Liver (tissue), 9 donors: ENCODE measurements around the gene CCDC187. TPM values are rescaled to one million over a fixed set of nuclear protein-coding genes. Genes with fewer than 3 reads are reported as not detected.

Experiments
- DNase-seq: peaks from one replicate; pipeline ENCODE4 v3.0.0-alpha.2; 2017; ENCODE audit warnings: low spot score
- H3K27ac ChIP-seq, 2 donors: one replicate each; pipeline ENCODE4 v1.7.0; 2013; ENCODE audit warnings: inconsistent platforms in 2 of 2, low read length in 2 of 2, control low read depth in 1 of 2, low read depth in 1 of 2, mild to moderate bottlenecking in 1 of 2
- H3K27me3 ChIP-seq, 4 donors: one replicate each; pipeline versions ENCODE4 v1.6.1 to v1.7.0; 2013; ENCODE audit warnings: low read length in 3 of 4, inconsistent platforms in 1 of 4, mild to moderate bottlenecking in 1 of 4, moderate library complexity in 1 of 4; ENCODE audit not compliant: control insufficient read depth in 4 of 4, insufficient read depth in 4 of 4
- H3K36me3 ChIP-seq, 4 donors: one replicate each; pipeline versions ENCODE4 v1.6.1 to v1.7.0; 2013; ENCODE audit warnings: low read length in 3 of 4, mild to moderate bottlenecking in 3 of 4, low read depth in 1 of 4, moderate library complexity in 1 of 4; ENCODE audit not compliant: control insufficient read depth in 4 of 4, insufficient read depth in 3 of 4
- H3K4me1 ChIP-seq, 4 donors: one replicate each; pipeline versions ENCODE4 v1.6.1 to v1.7.0; 2013; ENCODE audit warnings: low read length in 3 of 4, mild to moderate bottlenecking in 3 of 4, moderate library complexity in 1 of 4; ENCODE audit not compliant: control insufficient read depth in 4 of 4, insufficient read depth in 4 of 4
- H3K4me3 ChIP-seq, 3 donors: one replicate each; pipeline versions ENCODE4 v1.6.1 to v1.7.0; 2013; ENCODE audit warnings: low read length in 3 of 3, control low read depth in 1 of 3, low read depth in 1 of 3, mild to moderate bottlenecking in 1 of 3
- H3K9ac ChIP-seq, 2 donors: one replicate each; pipeline ENCODE4 v1.7.0; 2013; ENCODE audit warnings: low read length in 2 of 2, mild to moderate bottlenecking in 2 of 2, moderate library complexity in 2 of 2, control low read depth in 1 of 2, low read depth in 1 of 2
- H3K9me3 ChIP-seq, 4 donors: one replicate each; pipeline versions ENCODE4 v1.6.1 to v1.7.0; 2013; ENCODE audit warnings: low read length in 3 of 4; ENCODE audit not compliant: control insufficient read depth in 4 of 4
- ATF3 ChIP-seq: IDR thresholded peaks from 2 replicates; pipeline ENCODE4 v1.6.1; 2016; ENCODE audit warnings: antibody characterized with exemption
- CTCF ChIP-seq: fragments of 150-350 bp; IDR thresholded peaks from 2 replicates; pipeline ENCODE4 v1.5.1; 2017; ENCODE audit warnings: improper control_type of control experiment, low read depth, low read length; ENCODE audit not compliant: missing input control
- EGR1 ChIP-seq, 2 donors: IDR thresholded peaks; 2 replicates each; pipeline ENCODE4 v1.6.1; 2016 to 2018; ENCODE audit warnings: antibody characterized with exemption in 2 of 2, low read depth in 2 of 2
- FOXA1 ChIP-seq: IDR thresholded peaks from 2 replicates; pipeline ENCODE4 v1.6.1; 2016; ENCODE audit warnings: antibody characterized with exemption
- FOXA2 ChIP-seq: IDR thresholded peaks from 2 replicates; pipeline ENCODE4 v1.6.1; 2016; ENCODE audit warnings: antibody characterized with exemption
- HNF4A ChIP-seq, 2 donors: conservative IDR thresholded peaks; 2 replicates each; pipeline ENCODE4 v1.6.1; 2016; ENCODE audit warnings: antibody characterized with exemption in 2 of 2, mild to moderate bottlenecking in 2 of 2
- HNF4G ChIP-seq: IDR thresholded peaks from 2 replicates; pipeline ENCODE4 v1.6.1; 2016; ENCODE audit warnings: antibody characterized with exemption
- JUND ChIP-seq, 2 donors: IDR thresholded peaks; 2 replicates each; pipeline ENCODE4 v1.6.1; 2016; ENCODE audit warnings: antibody characterized with exemption in 2 of 2
- MAX ChIP-seq: IDR thresholded peaks from 2 replicates; pipeline ENCODE4 v1.6.1; 2016; ENCODE audit warnings: antibody characterized with exemption
- NR2F2 ChIP-seq: IDR thresholded peaks from 2 replicates; pipeline ENCODE4 v1.6.1; 2016; ENCODE audit warnings: antibody characterized with exemption
- REST ChIP-seq: IDR thresholded peaks from 2 replicates; pipeline ENCODE4 v1.6.1; 2016; ENCODE audit warnings: antibody characterized with exemption, mild to moderate bottlenecking
- RXRA ChIP-seq, 2 donors: IDR thresholded peaks; 2 replicates each; pipeline ENCODE4 v1.6.1; 2017 to 2018; ENCODE audit warnings: antibody characterized with exemption in 2 of 2, mild to moderate bottlenecking in 1 of 2
- TAF1 ChIP-seq: conservative IDR thresholded peaks from 2 replicates; pipeline ENCODE4 v1.6.1; 2016; ENCODE audit warnings: antibody characterized with exemption, mild to moderate bottlenecking
- WGBS: extraction: QIAGEN DNeasy Blood & Tissue Kit; methylation state at CpG from one replicate; pipeline ENCODE4 v1.1.7; 2013; 5-methylcytosine and 5-hydroxymethylcytosine counted together
- polyA plus RNA-seq, 2 donors: library from polyadenylated mRNA; stranded (reverse) in 1 of 2; unstranded in 1 of 2; fragments of 200-250 nt in 1 of 2; fragments of >200 nt in 1 of 2; fragmentation: Nextera tagmentation in 1 of 2; extraction: Ambion mirVana in 1 of 2; gene quantifications; one replicate each; pipeline versions ENCODE4 v1.2.1 to v1.2.3, GENCODE V29; 2013 to 2015
- total RNA-seq, 2 donors: library from RNA; depleted of rRNA; stranded (reverse); fragments of >200 nt; gene quantifications; one replicate each; pipeline ENCODE4 v1.2.3, GENCODE V29; 2014
- donor health status: healthy.
- donor health status: healthy.
- donor health status: healthy.
- donor health status: healthy.
- donor health status: healthy.

The CCDC187 gene
- total and polyA plus RNA-seq, 4 donors: 0.05 TPM; not detected in 3

GRCh38 chr9:136285501-136286358, 18.2 kb downstream of the CCDC187 start:
- Histone ChIP-seq H3K4me3 (no peak overlapping the region), H3K27me3 (no peaks in the 10 kb centered on the region), H3K9me3 (no peaks in the 10 kb centered on the region), H3K36me3 (no peaks in the 10 kb centered on the region), H3K4me1 (peaks cover 0 to 5% (median 4%) of the 10 kb centered on the region in 4 donors), H3K27ac (no peak overlapping the region), H3K9ac (no peak overlapping the region)
- no peak for DNase-seq
- TF ChIP-seq RXRA (IDR thresholded peaks at IDR 0.05): no peak
- no peak for TF ChIP-seq JUND (IDR thresholded peaks at IDR 0.05)
- no peak for TF ChIP-seq ATF3
- no peak for TF ChIP-seq TAF1
- no peak for TF ChIP-seq CTCF
- TF ChIP-seq REST: no peak
- TF ChIP-seq NR2F2: no peak
- no peak for TF ChIP-seq HNF4A (conservative IDR thresholded peaks at IDR 0.05)
- TF ChIP-seq HNF4G: no peak
- whole genome bisulfite sequencing: 77% methylated on average over 28 of the region's 28 CpGs

- no peak overlapping the region for H3K9ac ChIP-seq
- no peak overlapping the region for H3K27ac ChIP-seq
- no peaks in the 10 kb centered on the region for H3K9me3 ChIP-seq
- no peaks in the 10 kb centered on the region for H3K27me3 ChIP-seq
- H3K4me3 ChIP-seq: no peak overlapping the region
- peaks cover 0 to 5% (median 4%) of the 10 kb centered on the region in 4 donors for H3K4me1 ChIP-seq
- H3K36me3 ChIP-seq: no peaks in the 10 kb centered on the region
- 82% methylated on average over 19 of the region's 19 CpGs for WGBS
- TF ChIP-seq RXRA (IDR thresholded peaks at IDR 0.05): no peak
- TF ChIP-seq TAF1: no peak
- TF ChIP-seq EGR1 (IDR thresholded peaks at IDR 0.05; ENCODE audit: low read depth in 2 of 2): no peak
- no peak for TF ChIP-seq FOXA1
- no peak for DNase-seq
Measured at GRCh38 chr9:136284951-136285350, 18.9 kb downstream of the CCDC187 start.

GRCh38 chr9:136284311-136284710, 19.6 kb downstream of the CCDC187 start:
- Histone ChIP-seq H3K9me3 (no peaks in the 10 kb centered on the region), H3K27ac (no peak overlapping the region), H3K27me3 (no peaks in the 10 kb centered on the region), H3K36me3 (no peaks in the 10 kb centered on the region), H3K4me3 (no peak overlapping the region), H3K4me1 (peaks cover 0 to 5% (median 4%) of the 10 kb centered on the region in 4 donors), H3K9ac (no peak overlapping the region)
- no peak for DNase-seq
- TF ChIP-seq MAX: no peak
- no peak for TF ChIP-seq FOXA1
- no peak for TF ChIP-seq FOXA2
- 64% methylated on average over 22 of the region's 22 CpGs for WGBS
